Measurements from ENCODE around the gene NEUROG1. TPM values are rescaled to one million over a fixed set of nuclear protein-coding genes. Genes with fewer than 3 reads are reported as not detected.

NEUROG1 gene
- polyA plus RNA-seq, 1 donor from 2014 or later: not detected

DNA sequence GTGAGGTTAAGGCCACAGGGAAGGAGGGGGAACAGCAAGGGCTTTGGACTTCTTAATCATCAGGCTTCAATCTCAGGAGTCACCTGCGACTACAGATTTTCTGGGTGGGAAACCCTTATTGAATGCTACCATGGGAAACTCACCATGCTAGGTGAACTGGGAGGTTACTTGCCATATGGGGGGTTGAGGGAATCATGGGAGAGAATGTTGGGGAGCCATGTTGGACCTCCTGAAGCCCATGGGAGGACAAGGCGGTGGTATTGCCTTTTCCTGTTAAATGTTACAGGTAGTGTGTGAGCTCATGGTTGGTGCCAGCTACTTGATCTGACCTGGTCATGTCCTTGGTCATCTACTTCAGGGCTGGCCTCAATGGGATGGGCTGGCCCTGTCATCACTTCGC lies 31.4 kb downstream of the NEUROG1 start:
- Histone ChIP-seq H3K4me3 (ENCODE audit: low read length) (no peak overlapping the region), H3F3A (ENCODE audit: insufficient read depth, low read length, poor library complexity, severe bottlenecking) (peaks cover 3% of the 10 kb centered on the region), H3K27ac (ENCODE audit: low read length) (no peak overlapping the region), H3K9me3 (ENCODE audit: low read length) (no peaks in the 10 kb centered on the region), H3K9ac (ENCODE audit: low read length) (no peak overlapping the region), H2AFZ (ENCODE audit: low read depth, low read length) (no peak overlapping the region), H3K4me2 (ENCODE audit: low read length) (no peak overlapping the region), H3K36me3 (ENCODE audit: insufficient read depth, low read length) (no peaks in the 10 kb centered on the region), H3K9me2 (ENCODE audit: insufficient read depth, low read length) (no peaks in the 10 kb centered on the region), H4K20me1 (ENCODE audit: insufficient read depth) (no peaks in the 10 kb centered on the region), H3K79me2 (replicated peaks; ENCODE audit: insufficient read depth, low read length) (no peaks in the 10 kb centered on the region), H3K27me3 (ENCODE audit: insufficient read depth, low read depth, low read length) (peaks cover 14% of the 10 kb centered on the region)
- no peak for TF ChIP-seq MXI1 (conservative IDR thresholded peaks at IDR 0.05; ENCODE audit: poor library complexity, severe bottlenecking)
- no peak for TF ChIP-seq SMC3 (conservative IDR thresholded peaks at IDR 0.05; ENCODE audit: poor library complexity)
- TF ChIP-seq TAF1 (IDR thresholded peaks at IDR 0.05; ENCODE audit: low read depth): no peak
- TF ChIP-seq EP300 (conservative IDR thresholded peaks at IDR 0.05; ENCODE audit: poor library complexity, severe bottlenecking): no peak
- no peak for TF ChIP-seq RAD21 (conservative IDR thresholded peaks at IDR 0.05)
- TF ChIP-seq, protein P1, sequence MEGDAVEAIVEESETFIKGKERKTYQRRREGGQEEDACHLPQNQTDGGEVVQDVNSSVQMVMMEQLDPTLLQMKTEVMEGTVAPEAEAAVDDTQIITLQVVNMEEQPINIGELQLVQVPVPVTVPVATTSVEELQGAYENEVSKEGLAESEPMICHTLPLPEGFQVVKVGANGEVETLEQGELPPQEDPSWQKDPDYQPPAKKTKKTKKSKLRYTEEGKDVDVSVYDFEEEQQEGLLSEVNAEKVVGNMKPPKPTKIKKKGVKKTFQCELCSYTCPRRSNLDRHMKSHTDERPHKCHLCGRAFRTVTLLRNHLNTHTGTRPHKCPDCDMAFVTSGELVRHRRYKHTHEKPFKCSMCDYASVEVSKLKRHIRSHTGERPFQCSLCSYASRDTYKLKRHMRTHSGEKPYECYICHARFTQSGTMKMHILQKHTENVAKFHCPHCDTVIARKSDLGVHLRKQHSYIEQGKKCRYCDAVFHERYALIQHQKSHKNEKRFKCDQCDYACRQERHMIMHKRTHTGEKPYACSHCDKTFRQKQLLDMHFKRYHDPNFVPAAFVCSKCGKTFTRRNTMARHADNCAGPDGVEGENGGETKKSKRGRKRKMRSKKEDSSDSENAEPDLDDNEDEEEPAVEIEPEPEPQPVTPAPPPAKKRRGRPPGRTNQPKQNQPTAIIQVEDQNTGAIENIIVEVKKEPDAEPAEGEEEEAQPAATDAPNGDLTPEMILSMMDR (IDR thresholded peaks at IDR 0.05; ENCODE audit: poor library complexity, severe bottlenecking): no peak
- TF ChIP-seq, protein P2, sequence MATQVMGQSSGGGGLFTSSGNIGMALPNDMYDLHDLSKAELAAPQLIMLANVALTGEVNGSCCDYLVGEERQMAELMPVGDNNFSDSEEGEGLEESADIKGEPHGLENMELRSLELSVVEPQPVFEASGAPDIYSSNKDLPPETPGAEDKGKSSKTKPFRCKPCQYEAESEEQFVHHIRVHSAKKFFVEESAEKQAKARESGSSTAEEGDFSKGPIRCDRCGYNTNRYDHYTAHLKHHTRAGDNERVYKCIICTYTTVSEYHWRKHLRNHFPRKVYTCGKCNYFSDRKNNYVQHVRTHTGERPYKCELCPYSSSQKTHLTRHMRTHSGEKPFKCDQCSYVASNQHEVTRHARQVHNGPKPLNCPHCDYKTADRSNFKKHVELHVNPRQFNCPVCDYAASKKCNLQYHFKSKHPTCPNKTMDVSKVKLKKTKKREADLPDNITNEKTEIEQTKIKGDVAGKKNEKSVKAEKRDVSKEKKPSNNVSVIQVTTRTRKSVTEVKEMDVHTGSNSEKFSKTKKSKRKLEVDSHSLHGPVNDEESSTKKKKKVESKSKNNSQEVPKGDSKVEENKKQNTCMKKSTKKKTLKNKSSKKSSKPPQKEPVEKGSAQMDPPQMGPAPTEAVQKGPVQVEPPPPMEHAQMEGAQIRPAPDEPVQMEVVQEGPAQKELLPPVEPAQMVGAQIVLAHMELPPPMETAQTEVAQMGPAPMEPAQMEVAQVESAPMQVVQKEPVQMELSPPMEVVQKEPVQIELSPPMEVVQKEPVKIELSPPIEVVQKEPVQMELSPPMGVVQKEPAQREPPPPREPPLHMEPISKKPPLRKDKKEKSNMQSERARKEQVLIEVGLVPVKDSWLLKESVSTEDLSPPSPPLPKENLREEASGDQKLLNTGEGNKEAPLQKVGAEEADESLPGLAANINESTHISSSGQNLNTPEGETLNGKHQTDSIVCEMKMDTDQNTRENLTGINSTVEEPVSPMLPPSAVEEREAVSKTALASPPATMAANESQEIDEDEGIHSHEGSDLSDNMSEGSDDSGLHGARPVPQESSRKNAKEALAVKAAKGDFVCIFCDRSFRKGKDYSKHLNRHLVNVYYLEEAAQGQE (IDR thresholded peaks at IDR 0.05; ENCODE audit: borderline replicate concordance): no peak
- TF ChIP-seq EZH2 (IDR thresholded peaks at IDR 0.05; ENCODE audit: borderline replicate concordance, insufficient read depth, low read length, poor library complexity, severe bottlenecking): no peak
- no peak for TF ChIP-seq POLR2AphosphoS5 (IDR thresholded peaks at IDR 0.05)

DNA sequence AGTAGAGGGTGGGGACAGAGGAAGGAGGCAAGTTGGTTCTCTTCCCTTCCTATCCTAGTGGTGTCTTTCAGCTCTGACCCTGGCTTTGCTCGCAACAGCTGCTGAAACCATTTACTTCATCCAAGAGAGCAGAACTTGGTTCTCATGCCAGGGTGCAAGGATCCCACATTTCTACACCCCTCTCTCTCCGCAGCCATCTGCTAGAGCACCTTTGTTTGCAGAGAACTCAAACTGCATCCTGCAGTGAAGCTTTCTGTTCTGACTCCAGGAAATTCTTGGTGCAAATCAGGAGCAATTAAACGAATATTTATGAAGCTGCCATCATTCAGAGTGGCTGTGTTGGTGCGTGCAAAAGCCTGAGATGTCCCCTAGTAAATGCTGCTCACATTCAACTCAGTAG lies 31.9 kb downstream of the NEUROG1 start:
- H3K27ac ChIP-seq (ENCODE audit: low read length): no peak overlapping the region
- peaks cover 3% of the 10 kb centered on the region for H3F3A ChIP-seq (ENCODE audit: insufficient read depth, low read length, poor library complexity, severe bottlenecking)
- H3K9me2 ChIP-seq (ENCODE audit: insufficient read depth, low read length): no peaks in the 10 kb centered on the region
- no peaks in the 10 kb centered on the region for H3K9me3 ChIP-seq (ENCODE audit: low read length)
- no peak overlapping the region for H3K4me2 ChIP-seq (ENCODE audit: low read length)
- no peaks in the 10 kb centered on the region for H3K36me3 ChIP-seq (ENCODE audit: insufficient read depth, low read length)
- H2AFZ ChIP-seq (ENCODE audit: low read depth, low read length): no peak overlapping the region
- H3K27me3 ChIP-seq (ENCODE audit: insufficient read depth, low read depth, low read length): peaks cover 10% of the 10 kb centered on the region
- no peak overlapping the region for H3K4me3 ChIP-seq (ENCODE audit: low read length)
- no peak overlapping the region for H3K9ac ChIP-seq (ENCODE audit: low read length)
- no peak for TF ChIP-seq TAF1 (IDR thresholded peaks at IDR 0.05; ENCODE audit: low read depth)
- no peak for TF ChIP-seq EP300 (conservative IDR thresholded peaks at IDR 0.05; ENCODE audit: poor library complexity, severe bottlenecking)
- H4K20me1 ChIP-seq (ENCODE audit: insufficient read depth): no peaks in the 10 kb centered on the region
- H3K79me2 ChIP-seq (replicated peaks; ENCODE audit: insufficient read depth, low read length): no peaks in the 10 kb centered on the region
